Liver (tissue), 9 donors: ENCODE measurements around the gene TCF12. TPM values are rescaled to one million over a fixed set of nuclear protein-coding genes. Genes with fewer than 3 reads are reported as not detected.

Source experiments
- DNase-seq: peaks from one replicate; pipeline ENCODE4 v3.0.0-alpha.2; 2017; ENCODE audit warnings: low spot score
- H3K27ac ChIP-seq, 2 donors: one replicate each; pipeline ENCODE4 v1.7.0; 2013; ENCODE audit warnings: inconsistent platforms in 2 of 2, low read length in 2 of 2, control low read depth in 1 of 2, low read depth in 1 of 2, mild to moderate bottlenecking in 1 of 2
- H3K27me3 ChIP-seq, 4 donors: one replicate each; pipeline versions ENCODE4 v1.6.1 to v1.7.0; 2013; ENCODE audit warnings: low read length in 3 of 4, inconsistent platforms in 1 of 4, mild to moderate bottlenecking in 1 of 4, moderate library complexity in 1 of 4; ENCODE audit not compliant: control insufficient read depth in 4 of 4, insufficient read depth in 4 of 4
- H3K36me3 ChIP-seq, 4 donors: one replicate each; pipeline versions ENCODE4 v1.6.1 to v1.7.0; 2013; ENCODE audit warnings: low read length in 3 of 4, mild to moderate bottlenecking in 3 of 4, low read depth in 1 of 4, moderate library complexity in 1 of 4; ENCODE audit not compliant: control insufficient read depth in 4 of 4, insufficient read depth in 3 of 4
- H3K4me1 ChIP-seq, 4 donors: one replicate each; pipeline versions ENCODE4 v1.6.1 to v1.7.0; 2013; ENCODE audit warnings: low read length in 3 of 4, mild to moderate bottlenecking in 3 of 4, moderate library complexity in 1 of 4; ENCODE audit not compliant: control insufficient read depth in 4 of 4, insufficient read depth in 4 of 4
- H3K4me3 ChIP-seq, 3 donors: one replicate each; pipeline versions ENCODE4 v1.6.1 to v1.7.0; 2013; ENCODE audit warnings: low read length in 3 of 3, control low read depth in 1 of 3, low read depth in 1 of 3, mild to moderate bottlenecking in 1 of 3
- H3K9ac ChIP-seq, 2 donors: one replicate each; pipeline ENCODE4 v1.7.0; 2013; ENCODE audit warnings: low read length in 2 of 2, mild to moderate bottlenecking in 2 of 2, moderate library complexity in 2 of 2, control low read depth in 1 of 2, low read depth in 1 of 2
- H3K9me3 ChIP-seq, 4 donors: one replicate each; pipeline versions ENCODE4 v1.6.1 to v1.7.0; 2013; ENCODE audit warnings: low read length in 3 of 4; ENCODE audit not compliant: control insufficient read depth in 4 of 4
- CTCF ChIP-seq: fragments of 150-350 bp; IDR thresholded peaks from 2 replicates; pipeline ENCODE4 v1.5.1; 2017; ENCODE audit warnings: improper control_type of control experiment, low read depth, low read length; ENCODE audit not compliant: missing input control
- EGR1 ChIP-seq, 2 donors: IDR thresholded peaks; 2 replicates each; pipeline ENCODE4 v1.6.1; 2016 to 2018; ENCODE audit warnings: antibody characterized with exemption in 2 of 2, low read depth in 2 of 2
- FOXA2 ChIP-seq: IDR thresholded peaks from 2 replicates; pipeline ENCODE4 v1.6.1; 2016; ENCODE audit warnings: antibody characterized with exemption
- GABPA ChIP-seq, 2 donors: IDR thresholded peaks in 1 of 2; conservative IDR thresholded peaks in 1 of 2; 2 replicates each; pipeline ENCODE4 v1.6.1; 2016; ENCODE audit warnings: antibody characterized with exemption in 2 of 2, mild to moderate bottlenecking in 1 of 2, moderate library complexity in 1 of 2
- NR2F2 ChIP-seq: IDR thresholded peaks from 2 replicates; pipeline ENCODE4 v1.6.1; 2016; ENCODE audit warnings: antibody characterized with exemption
- RAD21 ChIP-seq, 2 donors: IDR thresholded peaks; 2 replicates each; pipeline ENCODE4 v1.6.1; 2016; ENCODE audit warnings: antibody characterized with exemption in 2 of 2, mild to moderate bottlenecking in 2 of 2
- REST ChIP-seq: IDR thresholded peaks from 2 replicates; pipeline ENCODE4 v1.6.1; 2016; ENCODE audit warnings: antibody characterized with exemption, mild to moderate bottlenecking
- RXRA ChIP-seq, 2 donors: IDR thresholded peaks; 2 replicates each; pipeline ENCODE4 v1.6.1; 2017 to 2018; ENCODE audit warnings: antibody characterized with exemption in 2 of 2, mild to moderate bottlenecking in 1 of 2
- TAF1 ChIP-seq: conservative IDR thresholded peaks from 2 replicates; pipeline ENCODE4 v1.6.1; 2016; ENCODE audit warnings: antibody characterized with exemption, mild to moderate bottlenecking
- ZBTB33 ChIP-seq: IDR thresholded peaks from 2 replicates; pipeline ENCODE4 v1.6.1; 2016; ENCODE audit warnings: antibody characterized with exemption
- WGBS: extraction: QIAGEN DNeasy Blood & Tissue Kit; methylation state at CpG from one replicate; pipeline ENCODE4 v1.1.7; 2013; 5-methylcytosine and 5-hydroxymethylcytosine counted together
- polyA plus RNA-seq, 2 donors: library from polyadenylated mRNA; stranded (reverse) in 1 of 2; unstranded in 1 of 2; fragments of 200-250 nt in 1 of 2; fragments of >200 nt in 1 of 2; fragmentation: Nextera tagmentation in 1 of 2; extraction: Ambion mirVana in 1 of 2; gene quantifications; one replicate each; pipeline versions ENCODE4 v1.2.1 to v1.2.3, GENCODE V29; 2013 to 2015
- total RNA-seq, 2 donors: library from RNA; depleted of rRNA; stranded (reverse); fragments of >200 nt; gene quantifications; one replicate each; pipeline ENCODE4 v1.2.3, GENCODE V29; 2014
- TF ChIP-seq, protein P1 (sequence below): IDR thresholded peaks from 2 replicates; pipeline ENCODE4 v1.6.1; 2016; ENCODE audit warnings: antibody characterized with exemption
- donor health status: healthy.
- donor health status: healthy.
- donor health status: healthy.
- donor health status: healthy.
- donor health status: healthy.

TCF12 gene
- total and polyA plus RNA-seq, 4 donors = 8.7 to 38.3 (median 22.3) TPM

- no peak overlapping the region for H3K27ac ChIP-seq
- H3K4me1 ChIP-seq = no peaks in the 10 kb centered on the region
- no peak for TF ChIP-seq TAF1
- TF ChIP-seq GABPA (IDR thresholded peaks at IDR 0.05 in 1 of 2, conservative IDR thresholded peaks at IDR 0.05 in 1 of 2) = no peak
- no peak for TF ChIP-seq REST
- no peak for TF ChIP-seq FOXA2
- TF ChIP-seq CTCF = no peak
- DNase-seq = no peak
- 82% methylated on average over 9 of the region's 9 CpGs for WGBS
- no peaks in the 10 kb centered on the region for H3K27me3 ChIP-seq
- H3K9ac ChIP-seq = no peak overlapping the region
- no peaks in the 10 kb centered on the region for H3K36me3 ChIP-seq
- H3K9me3 ChIP-seq = no peaks in the 10 kb centered on the region
- no peak overlapping the region for H3K4me3 ChIP-seq
These were observed 378.2 kb downstream of the TCF12 start for GRCh38 chr15:57296473-57297162.

GRCh38 chr15:57297163-57297593 is 378.7 kb downstream of the TCF12 start:
- Histone ChIP-seq H3K27ac (no peak overlapping the region), H3K27me3 (no peaks in the 10 kb centered on the region)
- WGBS = 95% methylated on average over 3 of the region's 3 CpGs

More at GRCh38 chr15:57297163-57297593, 378.7 kb downstream of the TCF12 start:
- H3K9ac ChIP-seq = no peak overlapping the region
- no peaks in the 10 kb centered on the region for H3K9me3 ChIP-seq
- TF ChIP-seq NR2F2 (no peak), REST (no peak), EGR1 (IDR thresholded peaks at IDR 0.05; ENCODE audit: low read depth in 2 of 2) (no peak), RXRA (IDR thresholded peaks at IDR 0.05) (no peak), ZBTB33 (no peak), RAD21 (IDR thresholded peaks at IDR 0.05) (no peak)
- TF ChIP-seq, protein P1, sequence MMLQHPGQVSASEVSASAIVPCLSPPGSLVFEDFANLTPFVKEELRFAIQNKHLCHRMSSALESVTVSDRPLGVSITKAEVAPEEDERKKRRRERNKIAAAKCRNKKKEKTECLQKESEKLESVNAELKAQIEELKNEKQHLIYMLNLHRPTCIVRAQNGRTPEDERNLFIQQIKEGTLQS = no peak
- H3K4me1 ChIP-seq = no peaks in the 10 kb centered on the region
- H3K4me3 ChIP-seq = no peak overlapping the region
- no peaks in the 10 kb centered on the region for H3K36me3 ChIP-seq
- DNase-seq = no peak
